NT2/D1 (cell line): ENCODE results near the gene ADSS1.

Experiments
- SUZ12 ChIP-seq: IDR thresholded peaks from 2 replicates; pipeline ENCODE4 v1.6.1; 2011; ENCODE audit not compliant: insufficient read length, insufficient read depth; ENCODE audit errors: extremely low read depth
- YY1 ChIP-seq: IDR thresholded peaks from 2 replicates; pipeline ENCODE4 v1.6.1; 2011; ENCODE audit not compliant: insufficient read length, insufficient read depth
- ZNF274 ChIP-seq: IDR thresholded peaks from 2 replicates; pipeline ENCODE4 v1.6.1; 2011; ENCODE audit warnings: mild to moderate bottlenecking, low read depth, low read length

- TF ChIP-seq YY1 (no peak), ZNF274 (no peak), SUZ12 (no peak)
These were observed 45.5 kb downstream of the ADSS1 start for GRCh38 chr14:104769324-104770071.
